Measurements from ENCODE around the gene ERMARD. TPM values are rescaled to one million over a fixed set of nuclear protein-coding genes. Genes with fewer than 3 reads are reported as not detected.

Gene ERMARD
- total RNA-seq (2014; rRNA removed; shearing (Covaris generic)): 16.2 and 18.1 TPM in 2 replicates
- polyA plus RNA-seq (2015; cell fraction: cytosol; rRNA removed): 8.7 and 10.9 TPM in 2 replicates
- polyA plus RNA-seq (2015; cell fraction: nucleus; rRNA removed): 75.3 and 92.0 TPM in 2 replicates

DNA sequence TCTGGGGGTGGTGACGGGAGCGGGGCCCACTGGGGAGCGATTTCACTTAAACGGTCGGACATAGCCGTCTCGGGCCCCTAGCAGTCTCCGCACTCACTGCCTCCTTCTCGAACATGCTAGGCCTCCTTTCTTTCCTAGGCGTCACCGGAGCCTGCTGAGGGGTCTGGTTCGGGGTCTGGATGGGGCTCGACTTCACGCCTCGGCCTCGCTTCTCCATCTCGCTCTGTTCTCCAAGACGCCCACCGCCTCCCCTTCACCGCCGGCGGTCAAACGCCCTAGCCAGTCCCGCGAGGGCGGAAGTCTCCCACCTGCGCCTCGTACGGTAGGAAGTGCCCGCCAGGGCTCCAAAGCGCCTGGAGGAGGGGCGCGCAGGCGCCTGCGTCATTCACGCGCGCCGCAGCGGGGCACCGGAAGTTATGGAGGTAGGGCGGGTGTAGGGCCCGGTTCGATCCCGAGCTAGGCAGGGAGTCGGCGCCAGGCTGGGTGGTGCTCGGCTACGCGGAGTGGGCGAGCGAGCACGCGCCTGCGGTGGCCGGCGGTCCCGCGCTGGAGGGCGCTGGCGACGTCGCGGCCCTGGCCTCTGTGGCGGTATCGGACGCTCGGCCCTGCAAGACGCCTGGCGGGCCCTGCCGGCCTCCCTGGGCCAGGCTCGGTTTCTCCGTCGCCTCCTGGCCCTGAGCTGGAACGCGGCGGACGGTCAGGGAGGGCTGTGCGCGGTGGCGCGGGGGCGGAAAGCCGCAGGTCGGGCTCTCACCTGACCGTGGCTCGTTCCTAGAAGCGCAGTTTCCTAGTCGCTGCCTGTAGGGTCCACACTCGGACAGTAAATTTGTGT is at the start of gene ERMARD, which contains the start of gene DYNLT2:
ERMARD (plus strand) TSS at position 381 of the 832 bp plus-strand sequence; CDS start at position 417, 36 bp downstream.
DYNLT2 (minus strand) TSS at position 331 of the 832 bp plus-strand sequence; CDS start at position 217, 114 bp downstream.
- in situ Hi-C loops (cut with HindIII; ENCODE audit: low pct_unique_long_range_greater_than_20kb, low sequenced_read_pairs): no loop called here

DNA sequence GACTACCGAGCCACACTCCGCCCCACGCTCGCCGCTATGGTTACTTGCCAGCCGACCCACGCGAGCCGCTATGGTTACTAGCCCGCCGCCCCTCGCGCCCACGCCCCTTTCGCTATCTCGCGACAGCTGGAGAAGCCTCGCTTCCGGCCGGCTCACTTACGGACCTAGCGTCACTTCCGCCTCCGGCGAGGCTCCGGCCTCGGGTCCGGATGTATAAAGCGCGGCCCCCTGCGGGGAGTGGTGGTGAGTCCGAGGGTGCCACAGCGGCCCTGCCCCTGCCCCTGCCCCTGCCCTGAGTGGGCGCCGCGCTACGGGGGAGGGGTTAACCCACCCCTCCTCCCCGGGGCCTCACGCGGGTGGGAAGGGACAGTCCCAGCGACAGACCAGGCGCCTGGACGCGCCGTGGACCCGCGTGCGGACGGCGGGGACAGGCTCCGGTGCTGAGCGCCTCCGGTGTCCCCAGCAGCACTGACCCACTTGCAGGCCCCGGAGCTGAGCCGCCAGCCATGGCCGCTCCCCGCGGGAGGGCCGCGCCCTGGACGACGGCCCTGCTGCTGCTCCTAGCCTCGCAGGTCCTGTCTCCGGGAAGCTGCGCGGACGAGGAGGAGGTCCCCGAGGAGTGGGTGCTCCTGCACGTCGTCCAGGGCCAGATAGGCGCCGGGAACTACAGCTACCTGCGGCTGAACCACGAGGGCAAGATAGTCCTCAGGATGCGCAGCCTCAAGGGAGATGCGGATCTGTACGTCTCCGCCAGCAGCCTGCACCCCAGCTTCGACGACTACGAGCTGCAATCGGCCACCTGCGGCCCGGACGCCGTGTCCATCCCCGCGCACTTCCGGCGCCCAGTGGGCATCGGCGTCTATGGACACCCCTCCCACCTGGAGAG is 49.2 kb upstream of the ERMARD start, which contains the start of the genes C6orf120 and WDR27:
C6orf120 (plus strand) TSS at position 173 of the 886 bp plus-strand sequence; CDS start at position 507, 334 bp downstream.
WDR27 (minus strand) TSS at position 76 of the 886 bp plus-strand sequence. CDS start 13,024 bp downstream, outside the sequence.
- peak; percentile 94 for DNase-seq (ENCODE audit: low read depth, low spot score)
- in situ Hi-C loops (cut with HindIII; ENCODE audit: low pct_unique_long_range_greater_than_20kb, low sequenced_read_pairs): no loop called here

More for the DNA sequence above, at the start of gene ERMARD, which contains the start of gene DYNLT2:
- peak; percentile 88 for DNase-seq (ENCODE audit: low read depth, low spot score)

DNA sequence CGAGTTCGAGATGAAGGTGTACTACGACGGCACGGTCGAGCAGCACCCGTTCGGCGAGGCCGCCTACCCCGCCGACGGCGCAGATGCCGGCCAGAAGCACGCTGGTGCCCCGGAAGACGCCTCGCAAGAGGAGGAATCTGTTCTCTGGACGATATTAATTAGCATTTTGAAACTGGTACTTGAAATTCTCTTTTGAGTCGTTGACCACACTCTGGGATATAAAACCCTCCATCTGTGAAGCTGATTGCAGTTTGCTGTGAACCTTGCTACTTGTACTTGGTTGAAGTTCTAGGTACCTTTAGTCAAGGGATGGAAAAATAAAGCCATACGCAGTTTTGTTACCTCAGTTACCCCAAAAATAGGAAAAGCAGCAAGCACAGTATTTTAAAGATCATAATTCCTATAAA is 48.6 kb upstream of the ERMARD start:
- DNase-seq (ENCODE audit: low read depth, low spot score): no peak
- in situ Hi-C loops (cut with HindIII; ENCODE audit: low pct_unique_long_range_greater_than_20kb, low sequenced_read_pairs): no loop called here

DNA sequence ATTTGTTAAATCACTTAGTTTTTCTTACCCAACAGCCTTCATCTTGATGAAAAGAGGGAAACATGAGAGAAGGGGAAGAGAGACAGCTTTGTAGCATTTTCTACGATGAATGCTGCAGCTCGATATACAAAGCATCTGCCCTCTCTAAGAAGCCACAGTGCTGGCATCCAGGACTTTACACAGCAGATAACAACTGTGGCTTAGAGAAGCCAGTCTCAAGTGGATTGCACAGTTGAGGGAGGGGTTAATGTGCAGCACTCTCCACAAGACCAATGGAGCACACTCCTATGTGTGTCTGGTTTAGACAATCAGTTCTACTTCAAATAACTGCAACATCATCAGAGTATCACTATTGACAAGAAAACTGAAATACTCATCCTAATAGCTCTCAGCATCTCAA is 43.6 kb upstream of the ERMARD start:
- DNase-seq (ENCODE audit: low read depth, low spot score): no peak
- in situ Hi-C loops (cut with HindIII; ENCODE audit: low pct_unique_long_range_greater_than_20kb, low sequenced_read_pairs): no loop called here

DNA sequence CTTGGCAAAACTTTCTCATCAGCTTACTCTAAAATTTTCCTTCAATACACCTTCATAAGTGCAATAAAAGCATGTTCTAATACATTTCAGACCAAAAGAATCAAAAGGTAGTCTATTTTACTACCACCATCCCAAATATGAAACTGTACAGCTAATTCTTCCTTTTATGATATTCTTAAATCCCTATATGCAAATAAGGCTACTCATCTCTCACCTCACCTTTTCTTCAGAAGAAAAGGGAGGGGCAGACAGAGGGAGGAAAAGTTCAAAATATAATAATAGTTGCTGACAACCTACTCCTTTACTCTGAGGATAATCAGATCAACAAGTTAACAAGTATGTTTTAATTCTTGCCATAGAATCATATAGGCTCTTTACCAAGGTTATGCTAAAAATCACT is 42.1 kb upstream of the ERMARD start:
- in situ Hi-C loops (cut with HindIII; ENCODE audit: low pct_unique_long_range_greater_than_20kb, low sequenced_read_pairs): no loop called here
- DNase-seq (ENCODE audit: low read depth, low spot score): no peak

DNA sequence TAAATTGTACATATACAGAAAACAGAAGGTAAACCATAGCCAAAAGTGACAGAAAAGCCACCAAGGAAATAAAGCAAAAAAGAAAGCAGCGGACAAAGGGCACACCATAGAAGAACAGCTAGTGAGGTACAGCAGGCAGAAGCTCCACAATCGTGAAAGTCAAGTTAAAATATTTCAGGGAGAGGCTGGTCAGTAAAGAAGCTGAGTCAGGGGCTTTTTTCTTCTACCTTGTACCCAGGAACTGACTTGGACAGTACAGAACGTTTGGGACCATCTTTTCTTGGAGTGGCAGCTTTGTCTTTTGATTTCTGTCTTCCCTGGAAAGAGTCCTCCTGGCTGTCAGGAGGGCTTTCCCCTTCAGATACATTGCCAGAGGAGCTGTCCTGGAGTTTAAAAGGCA is 41.4 kb upstream of the ERMARD start:
- in situ Hi-C loops (cut with HindIII; ENCODE audit: low pct_unique_long_range_greater_than_20kb, low sequenced_read_pairs): no loop called here
- no peak for DNase-seq (ENCODE audit: low read depth, low spot score)

DNA sequence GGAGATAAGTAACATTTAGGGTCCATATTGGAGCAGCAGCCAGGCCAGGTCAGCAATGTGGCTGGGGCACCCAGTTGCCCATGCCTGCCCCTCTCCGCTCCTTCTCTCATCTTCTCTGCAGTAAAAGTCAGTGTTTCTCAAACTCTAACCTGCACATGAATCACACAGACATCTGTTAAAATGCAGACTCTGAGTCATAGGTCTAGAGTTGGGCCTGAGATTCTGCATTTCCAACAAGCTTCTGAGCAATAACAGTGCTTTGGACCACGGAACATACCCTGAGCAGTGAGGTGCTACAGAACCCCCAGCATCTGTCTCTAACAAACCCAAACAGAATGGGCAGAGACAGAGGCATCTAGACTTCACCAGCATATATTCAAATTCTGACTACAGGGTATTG is 37.2 kb upstream of the ERMARD start:
- in situ Hi-C loops (cut with HindIII; ENCODE audit: low pct_unique_long_range_greater_than_20kb, low sequenced_read_pairs): no loop called here

DNA sequence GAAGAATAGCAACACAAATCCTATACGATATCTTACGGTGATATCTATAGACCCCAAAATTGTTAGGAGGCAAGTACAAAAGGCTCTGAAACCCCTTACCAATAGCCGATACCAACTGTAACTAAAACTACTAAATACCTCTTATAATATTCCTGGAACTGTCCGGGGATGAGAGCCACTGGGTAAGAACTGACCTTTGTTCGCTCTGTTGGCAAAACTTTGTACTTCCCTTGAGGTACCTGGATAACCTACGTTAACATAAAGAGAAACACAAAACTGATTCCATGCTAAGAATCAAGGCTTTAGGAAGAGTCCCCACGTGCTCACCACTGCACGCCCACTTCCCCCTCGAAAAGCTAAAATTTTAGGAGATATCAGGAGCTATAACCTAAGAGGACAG is 36.8 kb upstream of the ERMARD start:
- no peak for DNase-seq (ENCODE audit: low read depth, low spot score)
- in situ Hi-C loops (cut with HindIII; ENCODE audit: low pct_unique_long_range_greater_than_20kb, low sequenced_read_pairs): no loop called here

More for the DNA sequence above, 37.2 kb upstream of the ERMARD start:
- DNase-seq (ENCODE audit: low read depth, low spot score): no peak

DNA sequence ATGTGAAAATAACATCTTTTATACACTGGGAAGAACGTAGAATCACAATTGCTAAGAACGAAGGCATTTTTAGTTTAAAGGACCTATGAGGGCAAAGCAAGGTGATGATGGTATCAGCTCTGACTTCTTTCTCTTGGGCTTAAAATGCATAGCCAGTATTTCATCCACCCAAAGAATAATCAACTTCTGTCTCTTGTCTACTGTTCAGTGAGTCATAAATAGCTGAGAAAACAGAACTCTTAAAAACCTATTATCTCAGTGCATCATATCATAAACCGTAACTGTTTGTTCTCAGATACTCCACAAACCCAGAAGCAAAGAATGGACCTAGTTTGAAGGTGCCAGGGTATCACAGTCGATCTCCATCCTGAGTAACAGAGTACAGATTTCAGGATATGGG is 32.3 kb upstream of the ERMARD start:
- no peak for DNase-seq (ENCODE audit: low read depth, low spot score)
- in situ Hi-C loops (cut with HindIII; ENCODE audit: low pct_unique_long_range_greater_than_20kb, low sequenced_read_pairs): no loop called here

DNA sequence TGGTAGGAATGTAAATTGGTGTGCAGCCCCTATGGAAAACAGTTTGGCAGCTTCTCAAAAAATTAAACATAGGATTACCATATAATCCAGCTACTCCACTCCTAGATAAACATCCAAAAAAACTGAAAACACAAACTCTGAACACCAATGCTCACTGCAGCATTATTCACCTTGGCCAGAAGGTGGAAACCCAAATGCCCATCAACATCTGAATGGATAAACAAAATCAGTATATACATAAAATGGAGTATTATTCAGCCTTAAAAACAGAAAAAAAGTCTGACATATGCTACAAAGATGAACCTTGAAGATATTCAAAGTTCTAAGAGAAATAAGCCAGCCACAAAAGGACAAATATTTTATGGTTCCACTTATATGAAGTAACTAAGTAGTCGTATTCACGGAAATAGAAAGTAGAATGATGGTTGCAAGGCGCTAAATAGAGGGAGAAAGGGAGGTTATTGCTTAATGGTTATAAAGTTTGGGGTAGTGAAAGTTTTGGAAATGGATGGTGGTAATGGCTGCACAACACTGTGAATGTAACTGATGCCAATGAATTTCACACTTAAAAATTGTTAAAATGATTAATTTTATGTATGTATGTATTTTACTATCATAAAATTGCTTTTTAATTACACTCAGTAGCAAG is 31.1 kb upstream of the ERMARD start:
- no peak for DNase-seq (ENCODE audit: low read depth, low spot score)
- in situ Hi-C loops (cut with HindIII; ENCODE audit: low pct_unique_long_range_greater_than_20kb, low sequenced_read_pairs): no loop called here

DNA sequence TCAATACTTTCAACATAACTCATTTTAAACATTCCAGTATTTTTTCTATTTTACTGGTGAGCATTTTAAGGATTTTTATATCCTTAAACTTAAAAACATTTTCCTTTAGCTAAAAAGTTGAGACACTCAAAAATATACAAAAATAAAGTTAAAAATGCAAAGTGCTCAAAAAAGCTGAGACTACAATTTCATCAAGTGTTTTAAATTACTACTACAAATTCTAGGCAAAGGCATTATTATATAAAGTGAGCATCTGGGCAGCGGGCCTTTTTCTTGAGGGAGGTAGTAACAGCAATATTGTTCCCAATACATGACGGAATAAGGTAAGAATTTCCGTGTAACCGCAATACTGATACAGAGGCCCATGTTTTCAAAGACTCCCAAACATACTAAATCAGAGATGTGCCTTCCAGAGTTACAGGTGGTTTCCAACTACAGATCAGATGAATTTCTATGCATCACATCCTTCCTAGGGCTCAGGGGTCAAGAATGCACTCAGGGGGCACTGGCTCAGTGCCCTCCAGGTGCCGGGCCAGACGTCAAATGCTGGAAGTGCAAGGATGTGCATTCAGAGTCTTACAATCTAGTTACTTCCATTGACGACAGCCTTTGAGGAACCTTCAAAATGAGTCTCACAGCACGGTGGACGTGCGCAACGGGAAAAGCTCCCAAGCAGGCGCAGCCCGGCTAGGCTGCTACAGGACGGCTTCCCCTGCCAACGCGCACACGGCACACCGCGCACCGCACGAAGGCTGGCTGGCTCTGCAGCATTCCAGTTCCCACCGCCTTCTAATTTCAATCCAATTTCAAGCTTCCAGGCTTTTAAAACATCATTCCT is 28.8 kb upstream of the ERMARD start:
- in situ Hi-C loops (cut with HindIII; ENCODE audit: low pct_unique_long_range_greater_than_20kb, low sequenced_read_pairs): no loop called here

DNA sequence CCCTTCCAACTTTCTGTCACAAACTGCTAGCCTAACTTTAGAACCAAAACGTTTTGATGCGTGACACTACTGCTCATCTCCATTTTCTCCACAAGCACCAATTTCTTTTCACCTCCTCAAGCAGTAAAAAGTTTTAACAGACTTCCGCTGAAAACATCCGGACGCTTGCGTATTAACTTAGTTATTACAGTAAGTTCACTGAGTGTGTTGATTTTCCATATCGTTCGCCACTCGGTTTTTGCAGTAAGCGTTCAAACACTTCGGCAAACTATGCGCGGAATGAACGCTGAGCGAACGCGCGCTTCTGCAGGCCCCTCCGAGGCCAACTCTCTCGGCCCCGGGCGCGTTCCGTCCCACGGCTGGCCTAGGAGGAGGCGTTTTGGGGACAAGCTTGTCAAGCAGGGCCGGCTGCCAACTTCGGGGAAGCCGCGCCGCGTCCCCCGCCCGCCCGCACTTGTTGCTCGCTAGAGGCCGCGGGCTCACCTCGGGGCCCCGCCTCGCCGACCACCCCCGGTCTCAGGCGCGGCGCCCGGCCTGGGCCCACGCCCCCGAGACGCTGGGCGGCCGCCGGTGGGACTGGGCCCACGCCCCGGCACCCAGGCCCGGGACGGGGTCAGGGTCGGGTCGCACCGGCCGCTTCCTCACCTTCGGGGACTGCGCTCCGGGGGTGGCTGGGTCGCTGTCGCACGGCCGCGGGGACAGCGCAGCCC is 28.1 kb upstream of the ERMARD start:
- in situ Hi-C loops (cut with HindIII; ENCODE audit: low pct_unique_long_range_greater_than_20kb, low sequenced_read_pairs): no loop called here
- peak; percentile 22 for DNase-seq (ENCODE audit: low read depth, low spot score)

More for the DNA sequence above, 28.8 kb upstream of the ERMARD start:
- peak; percentile 15 for DNase-seq (ENCODE audit: low read depth, low spot score)

DNA sequence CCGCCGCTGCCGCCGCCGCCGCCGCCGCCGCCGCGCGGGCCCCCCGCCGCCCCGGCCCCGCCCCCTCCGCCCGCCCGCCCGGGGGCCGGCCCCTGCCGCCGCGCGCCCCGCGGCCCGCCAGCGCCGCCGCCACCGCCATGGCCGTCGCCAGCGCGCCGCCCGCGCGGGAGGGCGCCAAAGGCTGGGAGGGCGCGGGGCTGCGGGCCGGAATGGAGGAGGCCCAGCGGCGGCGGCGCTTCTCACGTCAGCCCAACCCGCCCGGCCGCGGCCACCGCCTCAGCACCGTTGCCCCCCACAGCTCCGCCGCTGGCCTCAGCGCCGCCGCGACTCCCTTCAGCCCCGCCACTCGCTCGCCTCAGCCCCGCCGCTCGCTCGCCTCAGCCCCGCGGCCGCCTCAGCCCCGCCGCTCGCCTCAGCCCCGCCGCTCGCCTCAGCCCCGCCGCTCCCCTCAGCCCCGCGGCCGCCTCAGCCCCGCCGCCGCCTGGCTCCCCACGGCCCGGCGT is 27.4 kb upstream of the ERMARD start:
- in situ Hi-C loops (cut with HindIII; ENCODE audit: low pct_unique_long_range_greater_than_20kb, low sequenced_read_pairs): no loop called here
- DNase-seq (ENCODE audit: low read depth, low spot score): peak; percentile 16

DNA sequence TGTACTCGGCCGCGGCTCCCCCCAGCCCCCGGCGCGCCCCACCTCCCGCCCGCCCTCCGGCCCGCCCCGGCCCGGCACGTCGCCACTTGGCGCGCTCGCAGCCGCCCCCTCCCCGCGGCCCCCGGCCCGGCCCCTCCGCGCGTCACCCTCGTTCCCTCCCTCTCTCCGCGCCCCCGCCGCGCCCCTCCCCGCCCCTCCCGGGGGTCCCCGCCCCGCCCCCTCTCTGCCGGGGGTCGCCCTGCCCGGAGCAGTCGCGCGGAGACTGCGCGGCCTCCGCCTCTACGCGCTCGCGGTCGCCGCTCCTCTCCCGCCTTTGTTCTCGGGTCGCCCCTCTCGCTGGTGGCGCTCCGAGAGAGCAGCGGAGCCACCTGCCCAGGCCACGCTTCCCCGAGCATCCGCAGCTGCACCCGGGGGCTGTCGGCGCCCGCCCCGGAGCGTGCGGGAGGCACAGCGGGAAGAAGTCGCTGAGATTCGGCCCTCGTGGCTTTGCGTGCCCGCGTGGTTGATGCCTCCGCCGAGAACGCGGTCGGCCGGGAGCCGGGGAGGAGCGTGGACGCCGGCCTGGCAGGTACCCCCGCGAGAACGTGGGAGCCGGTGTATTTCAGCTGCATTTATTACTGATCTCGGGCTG is 26.8 kb upstream of the ERMARD start, which contains the start of gene PHF10:
PHF10 (minus strand) TSS at position 7 of the 631 bp plus-strand sequence. CDS start 569 bp downstream, outside the sequence.
- in situ Hi-C loops (cut with HindIII; ENCODE audit: low pct_unique_long_range_greater_than_20kb, low sequenced_read_pairs): no loop called here
- DNase-seq (ENCODE audit: low read depth, low spot score): peak; percentile 30
